ENCODE data around the gene SEMA7A.

SEMA7A gene

GRCh38 chr15:74403991-74404563 is 29.7 kb downstream of the SEMA7A start:
- H3K27ac ChIP-seq (ENCODE audit: low read depth, low read length): no peak overlapping the region
- H3K4me3 ChIP-seq (ENCODE audit: low read length): no peak overlapping the region
- peaks cover 7% of the 10 kb centered on the region for H3K27me3 ChIP-seq (ENCODE audit: control insufficient read depth, insufficient read depth, low read length)
- H3K9ac ChIP-seq (ENCODE audit: low read length): no peak overlapping the region
- no peaks in the 10 kb centered on the region for H3K4me1 ChIP-seq (ENCODE audit: control insufficient read depth, insufficient read depth, low read length)
- no peaks in the 10 kb centered on the region for H3K36me3 ChIP-seq (ENCODE audit: control insufficient read depth, insufficient read depth, low read length)

- Histone ChIP-seq H3K27ac (ENCODE audit: low read depth, low read length) (no peak overlapping the region), H3K9ac (ENCODE audit: low read length) (no peak overlapping the region), H3K4me1 (ENCODE audit: control insufficient read depth, insufficient read depth, low read length) (no peaks in the 10 kb centered on the region), H3K36me3 (ENCODE audit: control insufficient read depth, insufficient read depth, low read length) (no peaks in the 10 kb centered on the region), H3K4me3 (ENCODE audit: low read length) (no peak overlapping the region), H3K27me3 (ENCODE audit: control insufficient read depth, insufficient read depth, low read length) (peaks cover 7% of the 10 kb centered on the region)
Observed at GRCh38 chr15:74403588-74403919, 30.2 kb downstream of the SEMA7A start.

- no peak overlapping the region for H3K9ac ChIP-seq (ENCODE audit: low read length)
- H3K27me3 ChIP-seq (ENCODE audit: control insufficient read depth, insufficient read depth, low read length): peaks cover 7% of the 10 kb centered on the region
Observed at GRCh38 chr15:74402873-74403587, 30.7 kb downstream of the SEMA7A start.

DNA sequence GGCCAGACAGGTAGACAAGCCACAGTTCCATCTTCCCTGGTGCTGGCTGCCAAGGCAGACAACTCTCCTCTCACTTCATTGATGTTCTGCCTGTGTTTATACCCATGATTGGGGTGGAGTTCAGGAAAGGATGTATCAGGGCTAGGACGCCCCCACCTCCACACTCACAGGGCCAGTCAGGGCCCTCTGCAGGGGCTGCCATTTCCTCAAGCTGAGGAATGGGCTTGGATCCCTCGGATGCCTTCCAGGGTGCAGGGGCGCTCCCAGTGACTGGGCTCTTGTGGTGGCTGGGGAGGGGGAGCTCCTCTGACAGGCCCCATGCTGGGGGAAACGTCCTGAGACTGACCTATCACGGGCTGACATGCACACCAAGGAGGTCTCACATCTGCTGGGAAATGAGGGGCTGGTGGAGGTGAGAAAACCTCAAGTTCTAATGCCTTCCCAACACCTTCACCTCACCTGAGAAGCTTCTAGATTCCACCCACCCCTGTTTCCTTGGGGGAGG is 31.4 kb downstream of the SEMA7A start:
- no peak overlapping the region for H3K27ac ChIP-seq (ENCODE audit: low read depth, low read length)

More at GRCh38 chr15:74402873-74403587, 30.7 kb downstream of the SEMA7A start:
- no peak overlapping the region for H3K4me3 ChIP-seq (ENCODE audit: low read length)
- no peak overlapping the region for H3K27ac ChIP-seq (ENCODE audit: low read depth, low read length)
- no peaks in the 10 kb centered on the region for H3K36me3 ChIP-seq (ENCODE audit: control insufficient read depth, insufficient read depth, low read length)
- H3K4me1 ChIP-seq (ENCODE audit: control insufficient read depth, insufficient read depth, low read length): no peaks in the 10 kb centered on the region

DNA sequence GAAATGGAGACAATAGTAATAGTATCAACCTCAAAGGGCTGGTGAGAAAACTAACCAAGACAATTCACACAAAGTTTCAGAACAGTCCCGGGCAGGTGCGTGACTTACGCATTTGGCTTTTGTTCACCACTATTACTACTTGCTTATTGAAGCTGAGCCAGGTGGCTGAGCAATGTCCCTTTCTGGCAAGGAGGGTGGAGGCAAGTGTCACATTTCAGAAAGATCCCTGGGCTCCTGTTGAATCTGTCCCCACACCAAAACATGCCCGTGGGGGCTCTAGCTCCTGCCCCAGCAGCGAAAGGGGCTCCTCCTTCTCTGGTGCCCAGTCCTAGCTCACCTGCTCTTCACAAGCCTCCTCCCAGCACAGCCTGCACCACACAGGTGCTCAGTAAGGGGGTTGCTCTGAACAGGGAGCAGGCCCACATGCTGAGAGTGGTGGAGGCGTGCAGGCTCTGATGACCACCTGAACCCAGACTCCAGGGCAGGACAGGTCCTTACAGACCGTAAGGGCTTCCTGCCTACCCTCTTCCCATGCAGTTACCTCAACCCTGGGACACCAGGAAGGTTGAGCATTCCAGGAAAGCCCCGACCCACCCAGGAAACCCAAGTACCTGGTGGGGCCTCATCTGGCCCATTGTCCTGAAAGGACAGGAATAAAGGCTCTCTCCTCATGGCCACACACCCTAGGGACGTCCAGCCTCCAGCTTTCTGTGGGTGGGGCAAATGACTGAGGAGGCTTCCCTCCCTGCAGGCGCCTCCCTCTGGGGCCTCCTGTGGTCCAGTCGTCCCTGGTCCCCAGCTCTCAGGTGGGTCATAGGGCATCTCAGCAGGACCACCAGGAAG is 32.6 kb downstream of the SEMA7A start:
- peaks cover 7% of the 10 kb centered on the region for H3K27me3 ChIP-seq (ENCODE audit: control insufficient read depth, insufficient read depth, low read length)
- H3K36me3 ChIP-seq (ENCODE audit: control insufficient read depth, insufficient read depth, low read length): no peaks in the 10 kb centered on the region
- H3K27ac ChIP-seq (ENCODE audit: low read depth, low read length): no peak overlapping the region
- no peaks in the 10 kb centered on the region for H3K4me1 ChIP-seq (ENCODE audit: control insufficient read depth, insufficient read depth, low read length)
- H3K9ac ChIP-seq (ENCODE audit: low read length): no peak overlapping the region
- H3K4me3 ChIP-seq (ENCODE audit: low read length): no peak overlapping the region

More for the DNA sequence above, 31.4 kb downstream of the SEMA7A start:
- no peaks in the 10 kb centered on the region for H3K36me3 ChIP-seq (ENCODE audit: control insufficient read depth, insufficient read depth, low read length)
- no peak overlapping the region for H3K4me3 ChIP-seq (ENCODE audit: low read length)
- H3K27me3 ChIP-seq (ENCODE audit: control insufficient read depth, insufficient read depth, low read length): peaks cover 7% of the 10 kb centered on the region
- no peak overlapping the region for H3K9ac ChIP-seq (ENCODE audit: low read length)
- no peaks in the 10 kb centered on the region for H3K4me1 ChIP-seq (ENCODE audit: control insufficient read depth, insufficient read depth, low read length)

- Histone ChIP-seq H3K4me1 (ENCODE audit: control insufficient read depth, insufficient read depth, low read length) (no peaks in the 10 kb centered on the region), H3K27me3 (ENCODE audit: control insufficient read depth, insufficient read depth, low read length) (peaks cover 7% of the 10 kb centered on the region), H3K27ac (ENCODE audit: low read depth, low read length) (no peak overlapping the region), H3K9ac (ENCODE audit: low read length) (no peak overlapping the region), H3K4me3 (ENCODE audit: low read length) (no peak overlapping the region), H3K36me3 (ENCODE audit: control insufficient read depth, insufficient read depth, low read length) (no peaks in the 10 kb centered on the region)
Observed at GRCh38 chr15:74400313-74400860, 33.4 kb downstream of the SEMA7A start.

DNA sequence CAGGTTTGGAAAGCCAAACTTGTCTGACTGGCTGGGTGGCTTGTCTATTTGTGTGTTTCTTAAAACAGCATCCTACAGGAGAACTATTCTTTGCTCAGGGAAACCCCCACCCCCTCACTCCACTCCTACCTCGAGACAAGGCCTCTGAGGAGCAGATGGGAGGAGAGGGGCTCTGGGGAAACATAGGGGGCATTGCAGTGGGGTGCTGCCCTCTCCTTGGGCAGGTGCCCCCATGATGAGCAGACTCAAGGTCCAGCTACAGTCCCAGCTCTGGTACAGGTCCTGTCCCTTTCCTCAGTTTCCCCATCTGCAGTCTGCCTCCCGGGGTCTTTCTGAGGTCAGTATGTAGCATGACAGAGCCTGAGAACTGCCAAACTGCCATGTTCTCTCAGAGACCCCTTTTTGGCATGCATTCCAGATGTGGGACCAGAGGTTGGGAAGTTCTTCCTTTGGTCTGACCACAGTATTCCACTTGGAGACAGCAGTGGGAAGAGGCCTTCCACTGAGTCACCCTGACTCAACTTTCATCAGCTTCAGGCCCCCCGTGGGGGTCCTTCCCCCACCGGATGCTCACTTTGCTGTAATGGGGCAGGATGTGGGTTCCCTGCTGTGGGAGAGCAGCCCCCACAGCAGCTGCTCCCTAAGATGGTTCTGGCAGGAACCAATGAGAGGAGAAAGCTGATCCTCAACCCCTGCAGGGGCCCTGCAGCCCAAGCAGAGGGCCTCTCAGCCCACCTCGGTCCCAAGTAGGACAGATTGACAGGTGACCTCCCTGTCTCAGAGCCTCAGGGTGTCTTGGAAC is 34.0 kb downstream of the SEMA7A start:
- no peak overlapping the region for H3K4me3 ChIP-seq (ENCODE audit: low read length)
- H3K9ac ChIP-seq (ENCODE audit: low read length): no peak overlapping the region
- no peaks in the 10 kb centered on the region for H3K36me3 ChIP-seq (ENCODE audit: control insufficient read depth, insufficient read depth, low read length)
- no peaks in the 10 kb centered on the region for H3K4me1 ChIP-seq (ENCODE audit: control insufficient read depth, insufficient read depth, low read length)
- peaks cover 7% of the 10 kb centered on the region for H3K27me3 ChIP-seq (ENCODE audit: control insufficient read depth, insufficient read depth, low read length)
- no peak overlapping the region for H3K27ac ChIP-seq (ENCODE audit: low read depth, low read length)

GRCh38 chr15:74399100-74399499 is 34.7 kb downstream of the SEMA7A start:
- Histone ChIP-seq H3K9ac (ENCODE audit: low read length) (no peak overlapping the region), H3K4me3 (ENCODE audit: low read length) (no peak overlapping the region), H3K4me1 (ENCODE audit: control insufficient read depth, insufficient read depth, low read length) (no peaks in the 10 kb centered on the region), H3K27me3 (ENCODE audit: control insufficient read depth, insufficient read depth, low read length) (peaks cover 7% of the 10 kb centered on the region), H3K36me3 (ENCODE audit: control insufficient read depth, insufficient read depth, low read length) (no peaks in the 10 kb centered on the region), H3K27ac (ENCODE audit: low read depth, low read length) (no peak overlapping the region)

- no peaks in the 10 kb centered on the region for H3K36me3 ChIP-seq (ENCODE audit: control insufficient read depth, insufficient read depth, low read length)
- H3K27ac ChIP-seq (ENCODE audit: low read depth, low read length): no peak overlapping the region
- peaks cover 7% of the 10 kb centered on the region for H3K27me3 ChIP-seq (ENCODE audit: control insufficient read depth, insufficient read depth, low read length)
- H3K9ac ChIP-seq (ENCODE audit: low read length): no peak overlapping the region
- no peaks in the 10 kb centered on the region for H3K4me1 ChIP-seq (ENCODE audit: control insufficient read depth, insufficient read depth, low read length)
- no peak overlapping the region for H3K4me3 ChIP-seq (ENCODE audit: low read length)
Observed at GRCh38 chr15:74398183-74398582, 35.6 kb downstream of the SEMA7A start.

GRCh38 chr15:74397239-74398068 is 36.3 kb downstream of the SEMA7A start:
- peaks cover 7% of the 10 kb centered on the region for H3K27me3 ChIP-seq (ENCODE audit: control insufficient read depth, insufficient read depth, low read length)
- H3K27ac ChIP-seq (ENCODE audit: low read depth, low read length): no peak overlapping the region
- H3K4me1 ChIP-seq (ENCODE audit: control insufficient read depth, insufficient read depth, low read length): no peaks in the 10 kb centered on the region
- H3K9ac ChIP-seq (ENCODE audit: low read length): no peak overlapping the region
- no peaks in the 10 kb centered on the region for H3K36me3 ChIP-seq (ENCODE audit: control insufficient read depth, insufficient read depth, low read length)
- H3K4me3 ChIP-seq (ENCODE audit: low read length): no peak overlapping the region
